HuH-7.5 (cell line): ENCODE data around the gene CHMP1B.

Source experiments
- DNase-seq: peaks from one replicate; pipeline ENCODE4 v3.0.0; 2011; ENCODE audit warnings: low spot score

Gene CHMP1B, protein sequence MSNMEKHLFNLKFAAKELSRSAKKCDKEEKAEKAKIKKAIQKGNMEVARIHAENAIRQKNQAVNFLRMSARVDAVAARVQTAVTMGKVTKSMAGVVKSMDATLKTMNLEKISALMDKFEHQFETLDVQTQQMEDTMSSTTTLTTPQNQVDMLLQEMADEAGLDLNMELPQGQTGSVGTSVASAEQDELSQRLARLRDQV

DNA sequence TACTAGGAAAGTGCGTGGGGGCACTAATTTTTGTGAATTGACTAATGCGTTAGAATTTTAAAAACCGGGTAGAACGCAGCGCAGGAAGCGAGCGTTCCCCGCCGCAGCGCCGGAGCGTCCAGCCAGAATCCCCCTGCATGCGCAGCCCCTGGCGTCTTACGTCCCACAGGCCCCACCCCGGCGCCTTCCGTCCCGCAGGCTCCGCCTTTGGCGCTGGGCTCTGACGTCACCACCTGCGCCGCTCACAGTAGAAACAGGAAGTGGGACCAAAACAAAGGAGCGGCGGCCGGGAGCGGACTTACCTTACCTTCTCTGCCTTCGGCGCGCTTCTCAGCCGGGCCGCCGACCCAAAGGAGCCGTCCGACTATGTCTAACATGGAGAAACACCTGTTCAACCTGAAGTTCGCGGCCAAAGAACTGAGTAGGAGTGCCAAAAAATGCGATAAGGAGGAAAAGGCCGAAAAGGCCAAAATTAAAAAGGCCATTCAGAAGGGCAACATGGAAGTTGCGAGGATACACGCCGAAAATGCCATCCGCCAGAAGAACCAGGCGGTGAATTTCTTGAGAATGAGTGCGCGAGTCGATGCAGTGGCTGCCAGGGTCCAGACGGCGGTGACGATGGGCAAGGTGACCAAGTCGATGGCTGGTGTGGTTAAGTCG, at the start of gene CHMP1B:
TSS of gene CHMP1B (plus strand) at position 268 of the 660 bp plus-strand sequence. CDS start at position 367, 99 bp downstream.
- peak; percentile 91 for DNase-seq

DNA sequence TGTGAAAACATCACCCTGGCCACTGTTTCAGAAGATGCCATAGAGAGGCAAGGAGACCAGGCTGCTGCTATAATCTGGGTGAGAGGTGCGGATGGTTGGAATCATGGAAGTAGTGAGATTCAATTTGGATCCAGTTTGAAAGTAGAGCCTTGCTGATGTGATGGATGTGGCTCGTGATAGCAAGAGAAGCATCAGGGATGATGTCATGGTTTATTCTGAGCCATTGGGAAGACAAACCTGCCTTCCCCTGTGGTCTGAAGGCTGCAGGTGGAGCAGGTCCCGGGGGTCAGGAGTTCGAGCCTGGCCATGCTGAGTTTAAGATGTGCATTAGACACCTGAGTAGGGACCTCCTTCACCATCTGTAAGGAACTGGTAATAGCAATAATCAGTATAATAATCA, 49.6 kb upstream of the CHMP1B start:
- no peak for DNase-seq

DNA sequence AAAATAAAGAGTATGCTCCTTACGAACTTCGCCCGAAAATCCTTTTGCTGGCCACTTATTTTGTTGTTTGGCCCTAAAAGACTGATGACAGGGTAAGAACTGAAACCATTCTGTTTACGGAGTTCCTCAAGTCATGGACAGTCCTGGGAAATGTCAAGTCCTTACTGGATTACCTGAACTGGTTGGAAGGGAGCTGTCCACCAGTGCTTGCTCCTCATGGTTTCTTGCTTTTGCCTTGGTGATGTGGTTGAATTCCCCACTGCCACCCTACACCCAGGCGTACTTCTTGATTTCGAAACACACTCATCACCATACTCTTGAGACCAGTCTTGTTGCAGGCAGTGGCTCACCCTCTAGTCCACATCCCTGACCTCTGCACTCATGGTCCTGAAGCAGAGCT, 49.1 kb upstream of the CHMP1B start:
- DNase-seq = no peak

DNA sequence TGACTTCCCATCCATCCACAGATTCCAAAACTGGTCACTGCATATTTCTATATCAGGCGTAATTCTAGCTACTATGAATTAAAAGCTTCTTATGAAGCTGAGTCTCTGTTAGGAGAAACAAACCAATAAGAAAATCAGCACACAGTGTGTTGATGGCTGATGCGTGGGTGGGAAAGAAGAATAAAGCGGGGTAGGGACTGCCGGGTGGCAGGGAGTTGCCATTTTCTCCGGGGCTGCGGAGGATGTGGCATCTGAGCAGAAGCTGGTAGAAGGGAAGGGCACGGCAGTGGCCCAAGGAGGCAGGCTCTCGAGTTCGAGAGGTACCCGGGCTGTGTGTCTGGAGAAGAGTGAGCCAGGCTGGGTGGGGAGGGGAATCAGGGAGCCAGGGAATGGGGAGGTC, 48.6 kb upstream of the CHMP1B start:
- no peak for DNase-seq

DNA sequence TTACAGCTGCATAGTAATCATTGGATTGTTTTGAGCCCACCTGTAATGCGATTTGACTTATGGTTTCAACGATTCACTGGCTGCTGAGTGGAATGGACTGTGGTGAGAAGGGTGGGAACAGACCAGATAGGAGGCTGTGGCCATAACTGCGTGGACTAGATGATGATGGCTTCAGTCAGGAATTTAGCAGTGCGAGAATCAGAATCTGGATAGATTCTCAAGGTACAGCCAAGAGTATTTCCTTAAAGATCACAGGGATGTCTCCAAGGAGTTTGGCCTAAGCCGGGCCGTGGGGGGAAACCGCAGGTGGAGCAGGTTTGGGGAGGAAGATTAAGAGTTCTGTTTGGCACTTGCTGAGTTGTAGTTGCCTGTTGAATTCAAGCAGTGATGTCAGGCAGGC, 44.0 kb upstream of the CHMP1B start:
- DNase-seq = no peak

DNA sequence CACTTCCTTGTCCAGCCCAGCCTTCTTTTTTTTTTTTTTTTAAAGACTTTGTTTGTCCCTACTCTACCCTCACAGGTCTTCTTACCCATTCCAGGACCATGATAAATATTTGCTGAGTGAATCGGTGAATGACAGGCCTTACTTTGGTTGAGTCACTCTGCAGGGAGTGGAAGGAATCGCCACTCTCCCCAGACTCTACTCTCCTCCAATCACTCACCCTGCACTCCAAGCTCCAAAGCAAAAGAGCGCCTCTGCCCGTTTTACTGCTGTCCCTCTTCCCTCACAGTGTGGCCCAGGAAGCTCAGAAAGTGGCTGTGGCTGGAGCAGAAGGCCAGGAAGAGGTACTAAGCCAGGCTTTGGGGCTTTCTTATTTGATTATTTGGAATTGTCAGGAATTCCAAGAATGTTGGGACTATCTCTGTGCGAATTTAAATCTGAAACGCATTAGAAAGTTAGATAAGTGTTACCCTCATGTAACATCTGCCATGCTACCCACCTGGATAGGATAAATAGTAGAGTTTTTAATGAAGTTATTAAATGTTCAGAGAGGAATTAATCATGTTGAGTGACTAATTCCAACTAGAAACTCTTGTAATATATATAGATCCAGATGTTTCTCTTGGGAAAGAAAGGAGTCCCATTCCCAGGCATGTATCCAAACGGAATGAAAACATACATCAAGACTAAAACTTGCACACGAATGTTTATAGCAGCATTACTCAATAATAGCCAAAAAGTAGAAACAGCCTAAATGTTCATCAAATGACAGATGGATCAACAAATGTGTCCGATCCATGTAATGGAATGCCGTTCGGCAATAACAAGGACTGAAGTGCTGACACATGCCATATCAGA, 43.0 kb upstream of the CHMP1B start:
- peak; percentile 55 for DNase-seq

DNA sequence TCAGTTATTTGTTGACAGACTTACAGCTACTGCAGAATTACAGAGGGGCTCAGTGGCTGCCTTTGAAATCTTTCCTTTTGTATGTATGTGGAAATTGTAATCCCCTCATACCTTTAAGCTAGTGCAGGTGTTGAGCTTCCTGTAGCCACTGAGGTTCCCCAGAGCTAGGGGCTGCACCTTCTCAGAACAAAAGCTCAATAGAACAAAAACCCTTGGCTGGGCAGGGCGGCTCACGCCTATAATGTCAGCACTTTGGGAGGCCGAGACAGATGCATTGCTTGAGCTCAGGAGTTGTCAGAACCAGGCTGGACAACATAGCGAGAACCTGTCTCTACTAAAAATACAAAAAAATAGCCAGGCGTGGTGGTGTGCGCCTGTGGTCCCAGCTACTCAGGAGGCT, 41.3 kb upstream of the CHMP1B start:
- DNase-seq = no peak

DNA sequence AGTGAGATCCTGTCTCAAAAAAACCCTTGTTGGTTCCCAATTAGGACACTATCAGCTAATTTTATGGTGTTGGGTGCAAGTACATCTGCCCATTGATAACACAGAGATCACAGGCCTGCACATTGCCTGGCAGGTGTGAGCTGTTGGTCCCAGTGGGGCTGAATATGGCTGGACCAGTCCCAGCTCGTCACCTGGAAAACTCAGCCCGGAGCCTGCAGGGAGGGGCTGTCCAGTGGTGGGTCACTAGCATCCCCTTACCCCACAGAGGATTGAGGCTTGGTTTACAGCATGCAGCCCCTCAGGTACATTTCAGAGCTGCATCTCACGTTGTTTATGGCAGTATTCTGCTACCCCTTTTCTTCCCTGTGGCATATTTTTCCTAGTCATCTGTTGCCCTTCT, 40.8 kb upstream of the CHMP1B start:
- no peak for DNase-seq

DNA sequence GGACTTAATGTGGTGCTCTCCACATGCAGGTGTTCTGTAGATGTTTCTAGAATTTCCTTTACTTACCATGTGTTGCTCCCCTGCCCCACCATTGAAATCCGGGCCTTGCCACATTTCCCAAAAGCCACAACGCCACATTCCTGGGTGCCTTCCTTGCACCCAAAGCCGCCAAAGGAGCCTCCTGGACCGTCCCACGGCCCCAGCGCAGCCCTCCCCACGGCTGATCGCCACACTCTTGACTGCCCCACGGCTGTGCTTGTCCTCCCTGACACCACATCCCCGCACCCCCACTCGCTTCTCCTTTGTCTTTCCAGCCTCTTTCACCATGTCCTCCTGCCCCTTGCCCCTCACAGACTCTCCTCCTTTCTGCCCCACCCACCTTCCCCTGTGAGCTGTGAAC, 40.2 kb upstream of the CHMP1B start:
- DNase-seq = no peak

DNA sequence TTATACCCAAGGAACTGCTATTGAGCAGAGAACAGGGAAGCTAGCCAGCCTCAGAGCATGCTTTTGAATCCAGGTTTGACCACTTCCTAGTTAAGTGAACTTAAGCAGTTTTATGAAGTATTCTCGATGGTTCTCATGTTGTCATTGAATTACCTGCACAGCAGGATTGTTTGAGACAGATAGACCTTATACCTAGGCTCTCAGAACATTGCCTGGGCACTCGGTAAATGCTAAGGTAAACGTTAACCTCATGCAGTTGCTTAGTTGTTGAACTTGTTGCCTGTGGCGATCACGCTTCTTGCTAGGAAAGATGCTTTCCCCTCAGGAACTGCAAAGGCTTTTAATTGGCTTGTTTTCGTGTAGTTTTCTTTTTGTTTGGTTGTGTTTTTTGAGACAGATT, 34.0 kb upstream of the CHMP1B start:
- DNase-seq = no peak

DNA sequence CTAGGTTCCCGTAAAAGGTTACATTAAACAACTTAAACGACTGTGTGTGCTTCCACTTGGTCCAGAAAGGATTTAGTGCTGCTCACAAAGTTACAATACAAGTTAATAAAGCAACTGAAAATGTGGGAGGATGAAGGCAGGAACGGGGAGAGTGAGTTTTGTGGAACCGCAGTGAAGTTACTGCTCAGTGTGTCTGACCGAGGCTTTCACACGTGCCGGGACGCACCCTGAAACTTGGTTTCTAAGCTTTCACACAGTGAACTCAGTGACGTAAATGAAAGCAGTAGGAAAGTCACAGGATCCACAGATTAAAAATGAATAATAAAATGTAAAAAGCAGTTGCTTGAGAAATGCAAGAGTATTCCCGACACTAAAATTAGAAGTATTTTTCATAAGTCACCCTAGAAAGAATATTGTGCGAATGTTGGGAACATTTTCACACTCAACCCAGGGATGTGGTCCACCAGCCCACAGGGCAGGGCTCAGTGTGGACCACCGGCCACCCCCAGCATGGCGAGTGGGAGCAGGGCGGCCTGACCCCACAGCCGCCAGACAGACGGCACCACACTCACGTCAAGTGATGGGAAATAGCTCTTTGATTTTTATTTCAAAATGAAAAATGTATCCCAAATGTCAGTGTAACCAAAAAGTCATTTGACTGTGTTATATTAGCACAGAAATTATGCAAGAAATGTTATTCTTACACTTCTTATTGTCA, 32.6 kb upstream of the CHMP1B start:
- no peak for DNase-seq

DNA sequence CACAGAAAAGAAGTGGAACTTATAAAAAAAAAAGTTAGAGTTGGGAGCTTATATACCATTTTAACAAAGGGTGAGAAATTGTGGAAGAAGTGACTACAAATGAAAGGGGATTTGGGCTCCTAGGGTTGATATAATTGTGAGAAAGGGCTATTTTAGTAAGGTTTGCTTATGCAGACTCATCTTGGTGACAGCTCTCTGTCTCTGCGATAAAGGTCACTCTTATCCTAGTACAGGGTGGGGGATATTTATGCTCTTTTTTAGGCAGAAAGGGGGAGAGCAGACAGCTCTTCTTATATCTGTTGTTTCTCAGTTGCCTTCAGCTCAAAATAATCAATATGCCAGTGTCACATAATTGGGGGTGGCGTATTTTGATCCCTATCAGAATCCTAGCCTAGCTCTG, 31.3 kb upstream of the CHMP1B start:
- DNase-seq = no peak

DNA sequence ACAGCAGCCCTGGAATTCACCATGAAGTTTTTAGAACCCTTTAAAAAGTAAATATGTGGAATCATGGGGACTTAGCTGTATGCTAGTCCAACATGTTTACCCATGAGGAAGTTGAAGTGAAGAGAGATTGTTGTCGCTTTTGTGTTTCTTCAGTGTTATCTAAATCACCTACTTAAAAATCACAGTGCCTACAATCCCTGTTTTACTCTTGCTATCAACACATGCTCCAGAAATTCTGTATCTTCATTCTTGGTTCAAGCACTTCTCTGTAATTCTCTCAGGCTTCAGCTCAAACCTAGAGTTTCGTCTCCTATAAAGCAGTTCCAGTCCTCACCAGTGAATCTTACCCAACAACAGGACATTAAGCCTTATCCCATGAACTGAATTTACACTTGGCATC, 30.5 kb upstream of the CHMP1B start:
- DNase-seq = no peak

DNA sequence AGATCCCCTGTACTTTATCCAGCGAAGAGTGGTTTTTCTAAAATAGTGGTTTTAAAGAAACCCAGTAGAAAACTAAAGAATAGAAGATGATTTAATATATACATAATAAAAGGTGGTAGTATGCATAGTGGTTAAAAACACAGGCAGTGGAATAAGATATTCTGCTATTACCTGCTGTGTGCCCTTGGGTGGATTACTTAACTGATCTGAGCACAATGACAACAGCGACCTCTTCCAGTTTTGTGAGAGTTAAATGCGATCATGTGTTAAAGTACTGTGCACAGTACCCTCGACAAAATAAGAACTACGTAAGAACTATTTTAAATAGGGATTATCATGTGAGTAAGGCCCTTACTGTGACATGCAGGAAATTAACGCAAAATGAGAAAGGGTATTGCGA, 30.0 kb upstream of the CHMP1B start:
- no peak for DNase-seq

DNA sequence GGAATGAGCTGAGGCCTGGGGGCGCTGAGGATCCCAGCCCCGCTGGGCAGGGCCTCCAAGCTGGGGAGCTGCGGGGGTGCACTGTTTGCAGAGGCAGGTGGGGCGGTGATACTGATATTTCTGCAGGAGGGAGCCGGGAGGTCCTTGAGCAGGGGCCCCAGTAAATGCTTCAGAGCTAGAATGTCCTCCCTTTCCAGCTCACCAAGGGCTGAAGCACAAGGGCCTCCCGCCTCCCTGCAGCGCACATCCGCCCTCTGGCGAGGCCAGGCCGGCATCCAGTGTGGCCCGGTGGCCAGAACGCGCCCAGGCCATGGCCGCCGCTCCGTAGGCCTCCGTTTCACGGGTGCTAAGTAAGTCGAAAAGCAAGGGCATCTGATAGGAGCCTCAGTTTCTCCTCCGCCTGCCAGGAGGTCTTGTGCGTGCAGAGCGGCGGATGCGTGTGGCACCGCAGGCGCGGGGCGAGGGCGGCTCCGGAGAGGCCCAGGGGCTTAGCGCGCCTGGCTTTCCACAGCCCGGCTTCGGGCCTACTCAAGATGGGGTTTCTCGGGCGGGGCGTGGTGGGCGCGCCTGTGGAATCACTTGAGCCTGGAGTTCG, 29.5 kb upstream of the CHMP1B start:
- DNase-seq = no peak

DNA sequence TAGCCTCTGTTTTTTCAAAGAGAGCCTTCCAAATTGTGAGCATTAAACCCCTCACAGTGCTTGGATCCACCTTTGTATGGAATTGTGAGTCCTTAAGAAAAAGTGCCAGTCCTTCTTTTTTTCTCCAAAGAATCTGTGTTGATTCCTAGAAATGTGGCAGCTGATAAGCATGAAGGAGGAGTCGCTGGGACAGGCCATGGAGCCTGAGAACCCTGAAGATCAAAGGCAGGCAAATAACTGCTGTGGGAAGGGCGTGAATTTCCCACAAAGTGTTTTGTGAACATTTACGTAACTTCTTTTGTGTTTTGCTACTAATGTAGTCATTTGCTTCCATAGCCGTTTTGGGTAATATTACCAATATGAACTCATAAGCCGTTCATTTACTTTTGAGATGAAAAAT, 27.7 kb upstream of the CHMP1B start:
- no peak for DNase-seq

DNA sequence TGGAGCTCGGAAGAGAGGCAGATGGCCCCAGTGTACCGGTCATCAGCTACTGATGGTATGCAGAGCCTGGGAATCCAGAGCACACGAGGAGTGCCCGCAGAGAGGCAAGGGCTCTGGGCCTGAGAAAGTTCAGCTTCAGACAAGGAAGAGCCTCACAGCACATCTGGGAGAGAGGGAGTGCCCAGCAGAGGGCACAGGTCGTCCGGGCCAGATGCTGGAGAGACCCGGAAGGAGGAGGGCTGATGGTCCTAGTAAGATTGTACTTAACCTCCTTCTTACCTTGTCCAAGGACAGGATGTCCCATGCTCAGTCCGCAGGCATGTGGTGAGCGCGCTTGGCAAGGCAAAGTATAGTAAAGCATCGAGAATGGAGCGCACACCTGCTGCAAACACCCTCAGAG, 24.4 kb upstream of the CHMP1B start:
- no peak for DNase-seq

DNA sequence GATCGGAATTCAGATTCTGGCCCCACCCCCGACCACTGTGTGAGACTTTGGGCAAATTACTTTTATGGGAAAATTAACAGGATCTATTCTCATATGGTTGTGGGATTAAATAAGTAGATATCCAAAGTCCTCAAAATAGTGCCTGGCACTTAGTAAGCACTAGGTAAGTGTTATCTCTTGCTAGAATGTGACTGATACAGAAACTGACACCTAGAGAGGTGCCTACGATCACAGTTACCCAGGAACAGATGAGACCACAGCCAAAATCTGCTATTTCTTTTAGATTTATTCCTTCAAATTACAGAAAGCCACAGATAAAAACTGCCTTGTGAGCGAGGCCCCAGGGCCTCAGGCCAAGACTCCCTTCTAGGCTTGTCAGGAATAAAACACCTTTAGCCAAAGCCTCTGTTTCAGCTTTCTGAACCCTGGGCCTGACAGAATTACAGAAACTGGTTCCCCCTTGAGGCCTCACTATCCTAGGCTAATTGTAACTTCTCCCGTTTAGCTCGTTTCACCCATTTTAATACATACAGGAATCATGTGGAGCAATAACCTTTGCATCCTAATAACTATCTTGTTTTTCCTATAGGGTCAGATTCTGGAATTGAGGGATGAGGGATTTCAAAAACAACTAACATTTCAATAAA, 22.3 kb upstream of the CHMP1B start:
- DNase-seq = no peak

DNA sequence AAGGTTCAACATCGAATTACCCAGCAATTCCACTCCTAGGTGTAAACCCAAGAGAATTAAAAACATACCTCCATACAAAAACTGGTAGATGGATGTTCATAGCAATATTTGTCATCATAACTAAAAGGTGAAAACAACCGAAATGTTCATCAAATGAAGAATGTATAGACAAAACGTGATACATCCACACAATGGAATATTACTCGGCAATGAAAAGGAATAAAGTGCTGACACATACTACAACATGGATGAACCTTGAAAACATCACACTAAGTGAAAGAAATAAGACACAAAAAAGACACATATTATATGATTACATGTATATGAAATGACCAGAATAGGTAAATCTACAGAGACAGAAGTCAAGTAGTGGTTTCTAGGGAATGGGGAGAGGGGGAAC, 20.6 kb upstream of the CHMP1B start:
- no peak for DNase-seq

DNA sequence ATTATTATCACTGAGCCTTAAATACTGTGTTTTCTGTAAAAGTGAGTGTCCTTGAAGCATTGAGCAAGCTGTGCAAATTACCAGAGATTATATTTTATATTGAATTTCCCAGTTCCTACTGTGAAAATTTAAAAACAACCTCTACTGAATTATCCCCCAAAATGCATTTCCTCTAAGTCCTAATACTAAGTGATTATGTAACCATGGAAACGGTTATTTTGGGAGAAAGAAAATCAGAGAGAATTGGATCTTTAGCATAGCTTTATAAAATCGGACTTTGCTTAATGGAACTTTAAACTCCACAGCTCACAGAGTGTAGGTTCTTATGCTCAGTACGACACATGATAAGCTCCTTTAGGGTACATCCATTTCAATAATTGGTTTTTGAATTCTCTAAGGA, 19.3 kb upstream of the CHMP1B start:
- DNase-seq = no peak

DNA sequence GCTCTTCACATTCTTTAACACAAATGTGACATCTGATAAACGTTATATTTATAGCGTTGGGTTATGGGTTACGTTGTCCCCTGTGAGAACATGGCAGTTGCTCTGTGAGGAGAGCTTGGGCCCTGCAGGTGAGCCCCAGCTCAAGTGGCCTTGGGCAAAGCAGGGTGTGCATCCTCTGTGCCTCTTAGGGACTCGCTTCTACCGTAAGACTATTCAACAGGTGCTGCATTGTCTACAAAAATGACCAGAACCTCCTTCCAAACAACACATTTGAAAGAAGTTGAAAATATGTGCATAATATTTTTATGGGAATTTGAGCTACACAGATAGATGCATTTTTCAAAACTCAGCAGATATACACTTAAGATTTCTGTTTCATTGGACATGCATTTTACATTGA, 16.4 kb upstream of the CHMP1B start:
- DNase-seq = no peak

DNA sequence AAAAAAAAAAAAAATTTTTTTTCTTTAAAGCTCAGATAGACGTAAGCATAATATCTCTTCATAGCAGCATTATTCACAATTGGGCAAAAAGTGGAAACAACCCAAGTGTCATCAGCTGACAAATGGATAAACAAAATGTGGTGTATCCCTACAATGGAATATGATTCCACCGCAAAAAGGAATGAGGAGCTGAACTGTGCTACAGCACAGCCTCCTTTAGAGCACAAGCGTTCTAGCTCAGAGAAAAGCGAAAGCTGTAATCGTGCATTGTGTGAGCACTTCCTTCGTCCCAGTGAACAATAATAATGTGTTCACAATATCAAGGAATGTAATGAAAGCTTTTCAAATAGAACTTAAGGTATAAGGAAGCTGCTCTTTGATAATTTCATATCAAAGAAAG, 11.7 kb upstream of the CHMP1B start:
- no peak for DNase-seq
